GM19468 (cell line): ENCODE measurements around the gene SERPINA1.
"Not testable (repeated sequence)": the region's sequence is repeated elsewhere in the genome, so short reads cannot be mapped to it uniquely, and the experiment has no call there.

Source experiments
- ATAC-seq: cut with Tn5 transposase; IDR thresholded peaks from one replicate; pipeline ENCODE4 v1.9.1; 2021; ENCODE audit warnings: mild to moderate bottlenecking, moderate library complexity, moderate number of reproducible peaks; ENCODE audit not compliant: unreplicated experiment; ENCODE audit errors: extremely low read depth

Gene SERPINA1

DNA sequence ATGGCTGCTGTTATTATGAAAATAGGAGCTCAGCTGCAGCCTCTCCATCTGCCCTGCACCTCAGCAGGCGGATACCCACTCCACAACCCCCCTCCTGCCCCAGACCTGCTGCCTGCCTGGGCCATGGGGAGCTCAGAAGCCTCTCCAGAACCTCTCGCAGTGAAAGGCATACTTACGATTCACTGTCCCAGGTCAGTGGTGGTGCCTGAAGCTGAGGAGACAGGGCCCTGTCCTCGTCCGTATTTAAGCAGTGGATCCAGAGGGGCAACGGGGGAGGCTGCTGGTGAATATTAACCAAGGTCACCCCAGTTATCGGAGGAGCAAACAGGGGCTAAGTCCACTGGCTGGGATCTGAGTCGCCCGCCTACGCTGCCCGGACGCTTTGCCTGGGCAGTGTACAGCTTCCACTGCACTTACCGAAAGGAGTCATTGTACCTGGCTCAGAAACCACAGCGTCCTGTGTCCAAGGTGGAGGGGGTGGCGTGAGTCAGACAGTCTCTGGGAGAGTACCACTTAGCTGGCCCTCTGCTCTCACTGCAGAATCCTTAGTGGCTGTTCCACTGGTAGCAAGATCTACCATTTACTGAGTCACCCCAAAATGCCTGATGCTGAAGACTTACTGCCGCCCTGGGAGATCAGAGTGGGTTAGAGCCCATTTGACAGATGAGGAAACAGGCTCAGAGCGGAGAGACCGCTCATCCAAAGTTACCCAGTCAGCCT lies at the start of gene SERPINA1:
Gene SERPINA1 (minus strand): TSS at position 219 of the 720 bp plus-strand sequence. CDS start 5,365 bp downstream, outside the sequence.
- ATAC-seq = no peak

DNA sequence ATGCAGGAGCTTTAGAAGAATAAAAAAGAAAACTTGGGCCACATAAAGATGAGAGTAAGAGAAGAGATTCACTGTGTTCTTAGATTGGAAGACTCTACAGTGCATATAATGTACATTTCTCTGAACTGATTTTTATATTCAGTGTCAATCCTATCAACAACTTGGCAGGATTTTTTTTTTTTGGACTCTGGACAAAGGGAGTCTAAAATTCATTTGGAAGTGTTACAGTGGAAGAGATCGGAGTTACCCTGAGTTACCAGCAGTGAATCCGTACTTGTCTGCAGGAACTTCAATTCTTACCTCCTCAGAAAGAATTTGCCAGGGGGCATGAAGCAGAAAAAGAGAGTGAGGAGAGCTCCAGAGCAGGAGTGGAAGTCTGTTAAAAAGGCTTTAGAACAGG lies 40.2 kb upstream of the SERPINA1 start:
- ATAC-seq = no peak

DNA sequence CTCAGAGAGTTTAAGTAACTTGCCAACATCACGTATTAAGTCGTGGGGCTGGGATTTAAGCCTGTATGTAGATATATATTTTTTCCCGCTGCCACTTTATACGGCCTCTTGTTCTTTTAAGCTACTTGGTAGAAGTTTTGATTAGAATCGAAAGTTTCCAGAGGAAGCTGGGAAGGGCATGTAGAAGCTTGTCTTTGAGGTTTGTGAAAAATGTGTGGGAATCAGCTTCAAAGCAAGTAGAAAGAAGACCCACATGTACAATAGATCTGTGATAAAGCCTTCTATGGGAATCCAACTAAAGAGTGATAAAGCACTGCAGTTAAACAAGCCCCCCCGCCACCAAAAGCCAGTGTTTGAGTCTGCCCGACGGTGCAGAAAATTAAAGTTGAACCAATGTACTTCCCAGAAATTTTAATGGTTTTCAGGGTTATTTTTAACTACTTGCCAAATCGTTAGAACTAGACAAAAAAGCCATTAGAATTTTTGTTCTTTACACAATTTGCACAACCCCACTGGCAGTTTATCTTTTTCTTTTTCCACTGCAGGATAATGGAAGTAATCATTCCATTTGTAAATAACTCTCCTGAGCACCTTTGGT lies 38.7 kb upstream of the SERPINA1 start:
- ATAC-seq = no peak

DNA sequence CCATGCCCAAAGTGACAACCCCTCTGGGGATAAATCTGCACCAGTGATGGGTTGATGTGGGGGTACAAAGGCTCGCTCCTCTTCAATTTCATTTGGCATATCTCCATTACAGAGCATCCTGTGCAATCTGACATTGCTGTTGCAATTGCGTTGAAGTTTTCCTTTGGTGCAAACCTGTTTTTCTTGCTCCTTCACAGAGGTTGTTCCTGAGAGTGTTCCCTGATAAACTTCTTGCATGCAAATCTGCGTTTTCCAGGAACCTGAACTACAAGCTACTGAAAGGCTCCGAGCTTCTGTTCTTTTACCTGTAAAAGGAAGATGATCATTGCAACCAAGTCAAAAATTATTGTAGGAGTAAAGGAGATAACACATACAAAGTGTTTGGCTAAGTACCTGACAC lies 38.1 kb upstream of the SERPINA1 start:
- ATAC-seq = no peak

DNA sequence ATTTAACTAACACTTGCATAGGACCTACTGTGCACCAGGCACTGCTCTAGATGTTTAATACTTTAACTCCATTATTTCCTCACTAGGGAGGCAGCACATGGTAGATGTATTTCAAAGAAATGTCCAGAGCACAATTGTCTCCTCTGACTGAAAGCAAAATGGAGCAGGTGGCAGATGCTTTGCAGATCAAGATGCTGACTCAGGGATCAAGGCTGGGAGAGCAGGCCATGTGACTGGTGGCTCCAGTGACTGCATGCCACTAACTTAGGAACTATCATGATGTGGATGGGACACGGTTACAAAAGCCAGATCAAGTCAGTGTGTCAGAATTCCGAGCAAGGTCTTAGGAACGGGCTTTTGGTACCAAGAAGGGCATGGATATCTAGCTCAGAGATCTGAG lies 36.0 kb upstream of the SERPINA1 start:
- no peak for ATAC-seq

DNA sequence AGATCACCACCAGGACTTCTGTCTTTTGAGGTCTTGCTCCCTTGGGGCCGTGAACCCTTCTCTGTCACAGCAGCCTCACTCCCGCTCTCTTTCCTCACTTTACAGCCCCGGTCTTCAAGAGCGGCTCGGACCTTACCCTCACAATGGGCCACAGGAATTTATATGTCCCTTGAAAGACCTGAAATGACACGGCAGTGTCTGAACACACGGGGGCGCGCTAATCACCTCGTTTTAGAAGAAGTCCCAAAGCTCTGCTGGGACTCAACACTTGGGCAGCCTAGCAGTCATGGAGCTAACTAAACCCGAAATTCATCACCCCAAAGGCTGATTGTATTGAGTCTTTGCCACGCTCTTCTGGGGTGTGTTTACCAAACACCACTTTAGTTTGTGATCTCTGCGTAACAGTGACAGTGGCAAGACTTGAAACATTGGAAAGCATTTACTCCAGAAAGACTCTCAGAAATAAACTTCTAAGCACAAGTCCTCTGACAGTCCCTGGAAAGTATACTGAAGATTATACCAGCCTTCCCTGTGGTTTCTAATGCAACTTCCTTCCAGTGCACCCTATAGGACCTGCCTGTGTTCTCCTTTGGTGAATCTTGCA lies 35.2 kb upstream of the SERPINA1 start:
- ATAC-seq = no peak

DNA sequence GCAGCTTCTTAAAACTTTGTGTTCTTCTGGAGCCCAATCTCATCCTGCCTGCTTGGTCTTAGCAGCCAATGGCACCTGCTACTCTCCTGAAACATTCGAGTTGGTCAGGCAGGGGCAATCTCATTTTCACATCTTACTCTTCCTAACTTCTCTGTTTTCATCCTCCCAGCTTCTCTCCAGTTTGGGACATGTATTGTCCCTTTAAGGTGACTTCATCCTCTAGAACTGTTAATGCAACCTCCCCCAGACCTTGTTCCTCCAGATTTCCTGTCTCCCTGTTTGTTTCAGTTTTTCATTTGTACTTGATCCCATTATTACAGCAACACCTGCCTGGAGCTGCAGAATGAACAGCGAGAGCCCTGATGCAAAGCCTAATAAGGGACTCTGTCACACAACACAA lies 32.9 kb upstream of the SERPINA1 start:
- ATAC-seq = no peak

DNA sequence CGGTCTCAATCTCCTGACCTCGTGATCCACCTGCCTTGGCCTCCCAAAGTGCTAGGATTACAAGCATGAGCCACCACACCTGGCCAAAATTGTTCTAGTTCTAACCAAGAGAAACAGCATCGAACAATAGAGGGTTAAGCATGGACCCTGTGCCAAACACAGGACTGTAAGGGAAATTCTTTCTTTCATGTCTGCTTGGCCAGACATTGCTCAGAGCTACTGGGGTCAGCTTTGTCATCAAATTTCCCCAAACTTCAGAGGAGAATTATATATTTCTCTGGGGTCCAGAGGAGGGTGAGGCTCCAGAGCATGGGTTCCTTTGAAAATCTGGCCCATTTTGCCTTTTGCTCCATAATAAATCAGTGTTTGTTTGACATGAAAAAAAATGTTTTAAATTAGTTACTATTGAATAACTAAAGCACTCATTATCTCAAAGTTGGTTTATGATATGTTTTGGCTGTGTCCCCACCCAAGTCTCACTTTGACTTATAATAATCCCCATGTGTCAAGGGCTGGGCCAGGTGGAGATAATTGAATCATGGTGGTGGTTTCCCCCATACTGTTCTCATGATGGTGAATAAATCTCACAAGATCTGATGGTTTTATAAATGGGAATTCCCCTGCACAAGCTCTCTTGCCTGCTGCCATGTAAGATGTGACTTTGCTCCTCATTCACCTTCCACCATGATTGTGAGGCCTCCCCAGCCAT lies 29.2 kb upstream of the SERPINA1 start:
- ATAC-seq = not testable (repeated sequence)

DNA sequence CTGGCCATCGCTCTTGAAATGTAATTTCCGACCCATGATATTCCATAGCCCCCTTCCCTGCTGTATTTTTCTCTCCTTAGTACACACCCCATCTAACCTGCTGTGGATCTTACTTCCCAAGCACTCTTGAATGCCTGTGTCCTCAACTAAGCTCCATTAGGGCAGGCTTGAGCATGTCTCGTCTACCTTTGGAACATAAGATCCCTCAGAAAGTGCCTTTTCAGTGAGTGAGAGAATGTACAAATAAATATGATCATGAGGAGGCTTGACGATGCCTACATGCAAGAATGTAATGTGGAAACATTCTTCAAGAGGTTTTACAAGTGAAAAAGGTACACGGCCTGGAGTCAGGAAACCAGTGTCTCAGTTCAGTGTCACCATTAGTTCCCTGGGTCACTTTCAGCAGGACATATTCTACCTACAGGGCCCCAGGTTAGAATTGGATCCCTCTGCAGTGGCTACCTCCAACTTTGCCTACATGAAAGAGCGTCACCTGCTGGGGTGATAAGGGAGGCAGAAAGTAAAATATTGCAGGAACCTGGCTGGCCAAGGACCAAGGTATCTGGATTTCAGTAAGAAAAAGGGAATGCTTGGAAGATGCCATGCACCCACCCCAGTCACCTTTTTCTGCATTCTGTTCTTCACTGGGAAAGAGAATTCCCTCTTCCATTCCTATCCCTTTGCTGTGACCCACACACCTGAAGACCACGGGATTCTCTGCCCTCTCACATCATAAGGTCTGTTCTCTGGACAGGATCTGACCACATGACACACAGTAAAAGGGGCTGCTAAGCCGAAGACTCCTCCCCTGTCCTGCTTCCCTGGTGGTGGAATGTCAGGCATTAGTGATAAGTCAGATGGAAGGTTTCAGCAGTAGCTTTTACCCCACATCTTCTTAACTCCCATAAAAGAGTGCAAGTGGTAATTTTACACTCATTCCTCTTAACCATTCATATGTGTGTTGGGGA lies 24.6 kb upstream of the SERPINA1 start:
- no peak for ATAC-seq

DNA sequence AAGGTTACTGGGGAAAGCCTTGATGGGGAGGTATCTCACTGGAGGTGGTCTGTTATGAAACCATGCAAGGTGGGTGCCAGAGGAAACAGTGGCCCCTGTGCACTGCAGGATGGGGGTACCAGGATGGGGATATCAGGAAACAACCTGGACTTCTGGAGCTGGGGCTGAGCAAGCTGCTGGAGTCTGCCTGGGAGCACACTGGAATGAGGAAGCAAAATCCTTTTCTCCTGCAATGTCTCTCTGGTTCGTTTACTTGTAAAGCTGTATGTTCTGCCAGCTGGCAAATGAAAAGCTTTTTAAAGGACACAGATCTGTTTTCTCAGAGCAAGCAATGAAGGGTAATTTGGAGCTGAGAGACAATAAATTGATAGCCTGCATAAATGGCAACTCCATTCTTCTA lies 23.2 kb upstream of the SERPINA1 start:
- no peak for ATAC-seq

DNA sequence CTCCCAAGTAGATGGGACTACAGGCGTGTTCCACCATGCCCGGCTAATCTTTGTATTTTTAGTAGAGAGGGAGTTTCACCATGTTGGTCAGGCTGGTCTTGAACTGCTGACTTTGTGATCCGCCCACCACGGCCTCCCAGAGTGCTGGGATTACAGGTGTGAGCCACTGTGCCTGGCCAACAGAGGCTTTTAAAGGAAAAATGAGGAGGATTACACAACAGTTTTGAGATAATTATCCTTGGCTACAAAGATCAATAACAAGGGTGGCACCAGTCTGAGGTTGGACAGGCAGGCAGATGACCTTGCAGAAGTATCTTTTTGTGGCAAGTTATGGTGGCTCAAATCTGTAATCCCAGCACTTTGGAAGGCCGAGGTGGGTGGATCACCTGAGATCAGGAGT lies 21.0 kb upstream of the SERPINA1 start:
- ATAC-seq = not testable (repeated sequence)

DNA sequence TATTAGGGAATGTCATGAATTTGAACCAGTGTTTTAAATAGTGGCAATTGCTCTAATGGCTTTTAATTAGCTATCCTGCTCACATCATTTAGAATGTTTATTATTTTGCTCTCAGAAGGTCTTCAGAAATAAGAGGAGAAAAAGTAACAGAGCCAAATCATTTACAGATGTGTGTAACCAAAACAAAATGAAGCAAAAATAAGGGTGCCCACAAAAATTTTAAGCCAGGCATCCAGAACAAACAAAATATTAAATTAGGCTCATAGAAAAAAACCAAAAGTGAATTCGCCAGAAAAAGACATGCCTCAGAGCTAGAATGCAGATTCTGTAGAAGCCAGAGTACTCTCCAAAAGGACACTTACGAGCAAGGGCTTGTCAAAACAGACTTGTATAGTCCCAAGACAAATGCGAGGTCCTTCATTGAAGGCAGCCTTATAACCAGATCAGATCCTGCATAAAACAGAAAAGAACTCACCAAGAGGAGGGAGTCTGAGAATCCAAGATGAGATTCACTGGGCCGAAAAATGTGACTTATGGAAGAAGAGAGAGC lies 20.2 kb upstream of the SERPINA1 start:
- ATAC-seq = no peak

DNA sequence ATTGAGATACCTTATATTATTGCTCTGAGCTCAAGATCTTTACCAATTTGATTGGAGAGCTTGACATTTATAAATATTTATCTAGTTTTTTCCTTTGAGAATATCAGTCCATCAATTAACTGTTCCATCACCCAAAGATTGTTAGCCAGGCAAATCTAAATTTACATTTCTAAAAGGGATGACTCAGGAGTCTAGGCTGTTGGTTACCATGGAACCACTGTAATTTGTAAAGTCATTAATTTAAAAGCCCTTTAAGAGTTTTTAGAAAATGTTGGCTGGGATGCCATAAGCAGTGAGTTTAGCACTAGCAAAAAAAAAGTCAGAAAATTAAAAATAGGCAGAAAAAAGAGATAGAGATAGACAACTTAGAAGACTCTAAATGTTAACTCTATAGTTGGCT lies 19.5 kb upstream of the SERPINA1 start:
- ATAC-seq = no peak

DNA sequence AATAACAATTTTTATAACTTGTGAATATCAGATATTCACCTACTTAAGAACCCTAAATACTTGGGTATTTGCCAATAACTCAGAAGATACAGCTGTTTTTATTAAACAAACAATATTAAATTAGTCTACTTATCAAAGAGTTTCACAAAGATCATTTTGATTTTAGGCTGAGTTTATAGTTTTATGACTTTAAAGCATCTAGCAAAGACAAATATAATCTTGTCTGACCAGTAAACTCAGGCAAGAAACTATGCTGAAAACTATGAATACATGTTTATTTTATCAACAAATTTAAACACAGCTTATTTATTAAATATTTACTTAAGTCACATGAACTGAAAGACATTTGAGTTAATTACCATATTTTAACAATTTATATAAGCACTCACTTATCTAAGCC lies 18.5 kb upstream of the SERPINA1 start:
- no peak for ATAC-seq

DNA sequence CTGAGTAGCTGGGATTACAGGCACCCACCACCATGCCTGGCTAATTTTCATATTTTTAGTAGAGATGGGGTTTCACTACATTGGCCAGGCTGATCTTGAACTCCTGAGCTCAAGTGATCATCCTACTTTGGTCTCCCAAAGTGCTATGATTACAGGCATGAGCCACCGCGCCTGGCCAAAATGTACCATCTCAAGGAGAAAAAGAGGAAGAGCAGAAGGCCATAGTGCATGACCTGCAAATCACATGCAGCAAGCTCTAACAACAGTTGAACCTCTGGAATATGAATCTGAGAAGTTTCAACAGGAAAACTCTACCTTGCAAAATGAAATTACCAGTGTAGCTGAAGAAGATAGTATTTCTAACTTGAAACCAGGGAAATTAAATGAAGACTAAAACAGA lies 17.1 kb upstream of the SERPINA1 start:
- ATAC-seq = no peak

DNA sequence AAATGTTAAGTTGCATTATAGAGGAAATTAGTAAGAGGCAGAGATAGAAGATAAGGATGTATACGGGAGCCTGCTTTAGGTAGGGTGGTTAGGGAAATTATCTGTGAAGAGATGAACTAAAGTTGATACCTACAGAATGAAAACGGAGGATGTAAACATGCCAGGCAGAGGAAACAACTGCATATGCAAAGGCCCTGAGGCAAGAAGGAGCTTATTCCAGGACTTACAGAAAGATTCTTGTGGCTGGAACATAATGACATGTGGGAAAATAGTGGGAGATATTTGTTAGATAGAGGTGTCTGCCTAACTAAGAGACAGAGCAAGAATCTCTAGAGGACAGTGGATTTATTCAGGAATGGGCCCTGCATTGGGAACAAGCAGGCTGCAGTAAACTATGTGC lies 16.2 kb upstream of the SERPINA1 start:
- no peak for ATAC-seq

DNA sequence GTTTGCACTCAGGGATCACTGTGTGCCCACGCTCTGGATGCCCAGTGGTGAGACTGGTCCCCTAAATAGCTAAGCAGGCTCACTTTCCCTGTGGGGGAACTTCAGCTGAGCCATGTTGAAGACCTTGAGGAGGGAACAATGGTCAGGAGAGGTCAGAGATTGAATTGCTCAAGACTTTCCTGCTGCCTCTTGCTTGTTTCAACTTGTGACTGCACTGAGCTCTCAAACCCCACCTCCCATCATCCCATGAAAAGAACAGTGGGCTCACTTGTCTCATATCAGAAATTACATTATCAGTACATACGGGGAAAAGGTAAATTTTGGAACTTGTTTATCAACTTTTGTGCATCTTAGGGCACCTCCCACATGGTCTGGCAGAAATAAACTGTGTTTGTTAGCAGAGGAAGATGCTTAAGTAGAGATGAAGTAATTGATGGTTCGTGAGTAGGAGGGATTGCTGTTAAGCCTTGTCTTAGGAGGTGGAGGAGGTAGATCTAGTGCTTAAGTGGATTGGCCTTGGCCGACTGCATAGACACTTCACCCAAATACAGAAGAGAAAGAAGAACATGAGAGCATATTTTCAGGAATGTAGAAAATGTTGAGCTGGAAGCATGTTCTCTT lies 15.0 kb upstream of the SERPINA1 start:
- no peak for ATAC-seq

DNA sequence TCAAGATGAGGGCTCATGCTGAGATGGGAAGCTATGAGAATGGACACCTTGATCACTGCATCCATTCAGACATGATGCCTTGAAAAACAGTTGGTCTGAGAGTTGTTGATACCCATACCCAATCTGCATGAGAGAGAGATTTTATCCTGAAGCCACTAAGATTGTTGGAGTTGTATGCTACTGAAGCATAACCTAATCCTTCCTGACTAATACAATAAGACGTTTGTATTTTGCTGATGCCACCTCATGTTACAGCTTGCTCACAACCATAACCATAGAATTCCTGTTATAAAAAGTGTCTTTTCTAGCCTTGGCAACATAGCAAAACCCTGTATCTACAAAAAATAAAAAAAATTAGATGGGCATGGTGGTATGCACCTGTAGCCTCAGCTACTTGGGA lies 12.7 kb upstream of the SERPINA1 start:
- no peak for ATAC-seq

DNA sequence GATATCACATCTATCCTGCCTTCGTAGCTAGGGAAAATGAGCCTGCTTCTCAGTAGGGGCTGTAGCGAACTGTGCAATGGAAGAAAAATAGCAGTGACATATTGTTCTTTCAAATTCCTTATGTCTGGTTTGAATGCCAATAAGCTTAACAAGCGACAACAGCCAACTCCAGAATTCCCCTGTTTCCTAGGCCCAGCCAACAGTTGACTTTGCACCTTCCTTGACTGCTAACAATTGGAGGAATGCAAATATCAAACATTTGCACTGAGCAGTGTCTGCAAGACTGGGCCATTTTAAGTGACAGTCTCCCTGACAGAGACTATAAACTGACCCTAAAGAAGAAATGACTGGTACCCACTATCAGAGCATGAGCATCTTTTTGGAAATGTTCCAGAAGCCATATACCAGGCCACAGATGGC lies 12.0 kb upstream of the SERPINA1 start:
- ATAC-seq = no peak
